Esophagus (tissue), 2 donors: Measurements from ENCODE around the gene RBBP9. TPM values are rescaled to one million over a fixed set of nuclear protein-coding genes. Genes with fewer than 3 reads are reported as not detected.
"Not testable (repeated sequence)": the region's sequence is repeated elsewhere in the genome, so short reads cannot be mapped to it uniquely, and the experiment has no call there.

Experiments
- H3K27ac ChIP-seq, 2 donors: one replicate each; pipeline ENCODE4 v1.5.1; 2013; ENCODE audit warnings: low read depth in 2 of 2, mild to moderate bottlenecking in 2 of 2, inconsistent platforms in 1 of 2, low read length in 1 of 2, moderate library complexity in 1 of 2
- H3K27me3 ChIP-seq, 2 donors: one replicate each; pipeline ENCODE4 v1.6.1; 2013; ENCODE audit warnings: low read length in 2 of 2, control low read depth in 1 of 2, mild to moderate bottlenecking in 1 of 2; ENCODE audit not compliant: insufficient read depth in 2 of 2, control insufficient read depth in 1 of 2
- H3K36me3 ChIP-seq, 2 donors: one replicate each; pipeline ENCODE4 v1.6.1; 2013; ENCODE audit warnings: low read length in 1 of 2; ENCODE audit not compliant: control insufficient read depth in 2 of 2, insufficient read depth in 2 of 2
- H3K4me1 ChIP-seq, 2 donors: one replicate each; pipeline ENCODE4 v1.6.1; 2013; ENCODE audit warnings: low read length in 1 of 2; ENCODE audit not compliant: control insufficient read depth in 2 of 2, insufficient read depth in 2 of 2
- H3K4me3 ChIP-seq, 2 donors: one replicate each; pipeline ENCODE4 v1.5.1; 2013; ENCODE audit warnings: low read length in 2 of 2, mild to moderate bottlenecking in 2 of 2, low read depth in 1 of 2, moderate library complexity in 1 of 2
- H3K9me3 ChIP-seq, 2 donors: one replicate each; pipeline ENCODE4 v1.6.1; 2013; ENCODE audit warnings: mild to moderate bottlenecking in 2 of 2, low read depth in 1 of 2, low read length in 1 of 2, moderate library complexity in 1 of 2; ENCODE audit not compliant: control insufficient read depth in 2 of 2, insufficient read depth in 1 of 2
- WGBS, 2 donors: extraction: QIAGEN DNeasy Blood & Tissue Kit; methylation state at CpG; one replicate each; pipeline ENCODE4 v1.1.7; 2013; 5-methylcytosine and 5-hydroxymethylcytosine counted together
- polyA plus RNA-seq, 2 donors: library from polyadenylated mRNA; stranded (reverse); fragments of 200-250 nt; gene quantifications; one replicate each; pipeline ENCODE4 v1.2.3, GENCODE V29; 2013
- donor health status: healthy with polysubstance abuse.
- donor health status: Bipolar disorder and iron deficiency.

Gene RBBP9
- polyA plus RNA-seq, 2 donors, result 2.9 to 5.0 TPM

DNA sequence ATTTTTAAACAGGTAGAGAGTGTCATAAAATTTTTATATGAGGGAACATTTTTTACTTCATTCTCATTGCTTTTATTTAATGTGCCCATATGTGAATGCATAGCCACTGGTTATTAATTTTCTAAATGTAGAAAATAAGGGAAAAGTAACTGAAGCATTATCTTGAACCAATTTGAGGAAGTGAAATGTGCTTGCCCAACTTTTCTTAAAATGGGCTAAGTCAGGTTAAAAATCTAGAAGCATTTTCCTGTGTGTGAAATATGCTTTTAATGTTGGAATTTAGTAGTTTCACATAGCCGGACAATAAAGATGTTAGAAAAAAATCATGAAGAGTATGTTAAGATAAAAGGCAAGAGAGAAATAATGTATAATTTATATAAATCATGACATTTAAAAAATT, 14.5 kb upstream of the RBBP9 start:
- Histone ChIP-seq H3K27me3 (no peaks in the 10 kb centered on the region), H3K36me3 (peaks cover 0 to 4% of the 10 kb centered on the region in 2 donors), H3K4me1 (peaks cover 0 to 4% of the 10 kb centered on the region in 2 donors), H3K27ac (no peak overlapping the region), H3K4me3 (no peak overlapping the region), H3K9me3 (no peaks in the 10 kb centered on the region)
- WGBS, 2 donors, result 91 to 93% methylated on average over 1 of the region's 1 CpG

- peak within 1 kb of the TSS; percentile 100 for H3K27ac ChIP-seq
- H3K36me3 ChIP-seq, result no peaks in the 10 kb centered on the region
- 0 to 1% methylated on average over 68 to 69 of the region's 69 CpGs for WGBS, 2 donors
- no peaks in the 10 kb centered on the region for H3K9me3 ChIP-seq
- H3K4me1 ChIP-seq, result peaks cover 0 to 4% of the 10 kb centered on the region in 2 donors
- H3K4me3 ChIP-seq, result peak within 1 kb of the TSS; percentile 81 to 83
- no peaks in the 10 kb centered on the region for H3K27me3 ChIP-seq
Measured at GRCh38 chr20:18507218-18508191, 10.5 kb upstream of the RBBP9 start, which contains the start of gene SEC23B. Gene SEC23B, plus strand, starts transcription at chr20:18507940. Its CDS starts 2,896 bp downstream, at chr20:18510836.

GRCh38 chr20:18506744-18507143, 9.7 kb upstream of the RBBP9 start:
- Histone ChIP-seq H3K36me3 (no peaks in the 10 kb centered on the region), H3K27me3 (no peaks in the 10 kb centered on the region), H3K27ac (peak overlapping the region; percentile 100), H3K4me3 (peak overlapping the region; percentile 81 to 83), H3K9me3 (no peaks in the 10 kb centered on the region), H3K4me1 (peaks cover 0 to 4% of the 10 kb centered on the region in 2 donors)
- WGBS, 2 donors, result 64 to 65% methylated on average over 8 of the region's 8 CpGs

GRCh38 chr20:18504479-18505060, 7.5 kb upstream of the RBBP9 start:
- 64 to 76% methylated on average over 31 of the region's 31 CpGs for WGBS, 2 donors
- Histone ChIP-seq H3K9me3 (no peaks in the 10 kb centered on the region), H3K4me3 (no peak overlapping the region), H3K27me3 (no peaks in the 10 kb centered on the region), H3K27ac (no peak overlapping the region), H3K36me3 (no peaks in the 10 kb centered on the region), H3K4me1 (peaks cover 0 to 4% of the 10 kb centered on the region in 2 donors)

DNA sequence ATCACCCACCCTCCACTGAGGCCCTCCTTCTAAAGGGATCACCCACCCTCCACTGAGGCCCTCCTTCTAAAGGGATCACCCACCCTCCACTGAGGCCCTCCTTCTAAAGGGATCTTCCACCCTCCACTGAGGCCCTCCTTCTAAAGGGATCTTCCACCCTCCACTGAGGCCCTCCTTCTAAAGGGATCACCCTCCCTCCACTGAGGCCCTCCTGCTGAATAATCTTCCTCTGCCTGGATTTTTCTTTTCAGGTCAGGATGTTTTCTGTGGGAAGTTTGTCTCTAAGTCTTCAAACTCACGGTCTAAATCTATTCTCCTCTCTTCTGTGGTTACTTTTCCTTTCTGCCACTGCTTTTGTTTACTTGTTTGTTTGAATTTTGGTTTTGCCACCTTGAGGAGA, 4.6 kb upstream of the RBBP9 start:
- not testable (repeated sequence) for H3K9me3 ChIP-seq, H3K4me3 ChIP-seq, H3K4me1 ChIP-seq, H3K27ac ChIP-seq, H3K27me3 ChIP-seq, H3K36me3 ChIP-seq
- 69 to 74% methylated on average over 1 of the region's 1 CpG for WGBS, 2 donors

DNA sequence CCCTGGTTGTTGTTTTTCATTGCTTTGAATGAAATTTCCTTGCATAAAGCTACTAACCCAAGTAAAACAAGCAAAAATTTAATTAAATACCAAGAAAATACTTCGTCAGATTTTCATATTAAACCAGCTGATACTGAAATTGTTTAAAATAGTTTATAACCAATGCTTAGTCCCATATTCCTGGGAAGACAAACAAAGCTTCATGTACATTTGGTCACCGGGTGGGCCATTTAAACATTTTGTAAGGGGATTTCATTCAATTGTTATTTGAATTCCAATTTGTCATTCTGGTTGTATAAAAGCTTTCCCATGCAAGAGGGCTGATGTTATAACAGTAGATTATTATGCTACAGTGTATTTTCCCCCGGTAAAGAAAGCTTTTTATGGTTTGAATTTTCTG, 578 bp upstream of the RBBP9 start:
- H3K36me3 ChIP-seq, result peaks cover 0 to 2% of the 10 kb centered on the region in 2 donors
- WGBS, 2 donors, result 79 to 85% methylated on average over 3 of the region's 3 CpGs
- no peaks in the 10 kb centered on the region for H3K27me3 ChIP-seq
- H3K4me3 ChIP-seq, result no peak overlapping the region
- no peak overlapping the region for H3K27ac ChIP-seq
- H3K4me1 ChIP-seq, result peaks cover 0 to 3% of the 10 kb centered on the region in 2 donors
- H3K9me3 ChIP-seq, result no peaks in the 10 kb centered on the region

DNA sequence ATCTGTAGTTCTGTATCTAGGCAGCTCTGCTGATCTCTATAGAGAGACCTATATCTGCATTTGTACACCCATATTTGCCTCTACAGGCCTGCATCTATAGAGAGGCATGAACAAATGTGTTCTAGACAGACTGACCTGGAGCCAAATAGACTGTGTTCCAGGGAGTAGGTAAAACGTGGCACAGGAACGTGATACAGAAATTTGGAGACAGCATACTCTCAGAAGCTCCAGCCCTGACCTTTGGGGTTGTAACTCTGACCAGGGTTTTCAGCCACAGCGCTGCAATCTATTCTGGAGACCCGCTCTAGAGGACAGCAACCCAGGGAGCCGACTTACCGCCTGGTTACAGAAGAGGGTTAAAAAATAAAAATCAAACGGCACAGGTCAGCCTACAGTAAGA, 983 bp downstream of the RBBP9 start:
- Histone ChIP-seq H3K9me3 (no peaks in the 10 kb centered on the region), H3K27ac (no peak overlapping the region), H3K4me3 (peak overlapping the region in 1 of 2 donors; percentile 98), H3K4me1 (peaks cover 0 to 3% of the 10 kb centered on the region in 2 donors), H3K27me3 (no peaks in the 10 kb centered on the region), H3K36me3 (peaks cover 0 to 2% of the 10 kb centered on the region in 2 donors)
- 14 to 15% methylated on average over 7 of the region's 7 CpGs for WGBS, 2 donors

DNA sequence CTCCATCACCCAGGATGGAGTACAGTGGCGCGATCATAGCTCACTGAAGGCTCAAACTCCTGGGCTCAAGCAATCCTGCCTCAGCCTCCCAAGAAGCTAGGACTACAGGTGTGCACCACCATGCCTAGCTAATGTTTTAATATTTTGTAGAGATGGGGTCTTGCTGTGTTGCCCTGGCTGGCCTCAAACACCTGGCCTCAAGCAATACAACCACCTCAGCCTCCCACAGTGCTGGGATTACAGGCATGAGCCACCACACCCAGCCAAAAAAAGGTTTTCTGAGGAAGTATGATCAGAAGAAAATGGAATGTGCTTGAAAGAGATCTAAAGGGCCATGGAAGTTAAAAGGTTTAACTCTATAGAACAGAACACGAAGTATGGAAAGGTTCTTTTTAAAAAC, 8.7 kb downstream of the RBBP9 start:
- H3K27me3 ChIP-seq, result no peaks in the 10 kb centered on the region
- no peaks in the 10 kb centered on the region for H3K9me3 ChIP-seq
- H3K36me3 ChIP-seq, result peaks cover 0 to 3% of the 10 kb centered on the region in 2 donors
- no peak overlapping the region for H3K4me3 ChIP-seq
- H3K4me1 ChIP-seq, result no peaks in the 10 kb centered on the region
- H3K27ac ChIP-seq, result no peak overlapping the region
- WGBS, 2 donors, result 97 to 98% methylated on average over 3 of the region's 3 CpGs

- H3K27ac ChIP-seq, result no peak overlapping the region
- H3K4me3 ChIP-seq, result no peak overlapping the region
- peaks cover 9% of the 10 kb centered on the region in 2 donors for H3K36me3 ChIP-seq
- no peaks in the 10 kb centered on the region for H3K27me3 ChIP-seq
- no peaks in the 10 kb centered on the region for H3K4me1 ChIP-seq
- WGBS, 2 donors, result 93 to 95% methylated on average over 4 of the region's 4 CpGs
- no peaks in the 10 kb centered on the region for H3K9me3 ChIP-seq
Measured at GRCh38 chr20:18481596-18481995, 15.4 kb downstream of the RBBP9 start.
